ENCODE data around the gene OGA. TPM values are rescaled to one million over a fixed set of nuclear protein-coding genes. Genes with fewer than 3 reads are reported as not detected.

The OGA gene
- total and polyA plus RNA-seq, 9 of the 15 experiments (the other 6 are each of a cell fraction or from before 2014, with no cell fraction given), result 13.5 to 73.5 (median 59.5) TPM

DNA sequence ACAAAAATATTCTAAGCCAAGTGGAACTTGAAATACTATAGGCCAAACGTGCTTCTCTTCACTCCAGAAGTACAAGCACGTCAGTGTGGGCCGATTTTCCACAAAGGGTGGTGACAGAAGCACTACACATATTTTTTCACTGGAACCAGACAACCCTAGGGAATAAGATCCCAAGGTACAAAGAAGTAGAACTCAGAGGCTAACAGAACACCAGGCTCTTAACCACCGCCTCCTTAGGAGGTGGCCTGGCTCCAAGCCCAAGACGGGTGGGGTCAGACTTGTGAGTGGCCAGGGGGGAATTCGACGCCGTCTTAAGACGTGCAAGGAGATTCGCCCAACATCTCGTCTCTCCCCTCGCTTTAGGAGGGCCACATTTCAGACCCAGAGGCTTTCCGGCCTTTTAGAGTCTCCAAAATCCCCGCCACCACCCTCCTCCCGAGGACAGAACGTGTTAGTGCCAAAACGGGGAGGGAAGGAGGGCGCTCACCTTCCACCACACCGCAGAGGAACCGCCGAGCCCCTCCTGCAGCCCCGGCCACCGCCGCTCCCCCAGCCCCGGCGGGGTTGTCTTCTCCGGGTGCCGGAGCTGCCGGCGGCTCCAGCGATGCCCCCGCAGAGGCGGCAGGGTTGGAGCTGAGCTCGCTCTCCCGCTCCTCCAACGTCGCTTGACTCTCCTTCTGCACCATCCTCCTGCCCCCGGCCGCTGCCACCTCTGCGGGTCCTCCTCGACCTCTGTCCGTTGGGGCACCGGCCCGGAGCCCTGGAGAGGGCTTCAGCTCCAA lies 716 bp downstream of the OGA start (continued):
- TF ChIP-seq THRAP3 (IDR thresholded peaks at IDR 0.05; ENCODE audit: borderline replicate concordance) (no peak), POLR2AphosphoS5 (IDR thresholded peaks at IDR 0.05; ENCODE audit: control insufficient read depth, insufficient read depth, low read depth, low read length) (peak; percentile 45), PCBP1 (IDR thresholded peaks at IDR 0.05; ENCODE audit: low read depth, low read length, poor library complexity, severe bottlenecking) (peak; percentile 66), NFIX (CRISPR knock-in tag; IDR thresholded peaks at IDR 0.05; ENCODE audit: low read depth) (no peak), NFYB (IDR thresholded peaks at IDR 0.05; ENCODE audit: extremely low read depth, insufficient read length) (no peak), TBP (optimal IDR thresholded peaks at IDR 0.05; ENCODE audit: low read depth, low read length) (peak; percentile 70), ZC3H8 (IDR thresholded peaks at IDR 0.05) (no peak), POLR2H (tag; IDR thresholded peaks at IDR 0.05; ENCODE audit: low read depth) (no peak), CHD1 (IDR thresholded peaks at IDR 0.05; ENCODE audit: low read length) (peak; percentile 91), SRSF3 (IDR thresholded peaks at IDR 0.05; ENCODE audit: insufficient read depth, low read length) (no peak), SAP30 (IDR thresholded peaks at IDR 0.05; ENCODE audit: borderline replicate concordance, insufficient read depth, low read depth, low read length, poor library complexity, severe bottlenecking) (no peak), SREBF1 (IDR thresholded peaks at IDR 0.05; ENCODE audit: borderline replicate concordance, low read depth, low read length) (no peak), GTF2E2 (tag; IDR thresholded peaks at IDR 0.05) (no peak), FOXJ2 (tag; IDR thresholded peaks at IDR 0.05) (peak; percentile 9; the same call in 1 of the 2 replicates), ZNF785 (CRISPR knock-in tag; IDR thresholded peaks at IDR 0.05) (no peak), STAG1 (CRISPR knock-in tag; IDR thresholded peaks at IDR 0.05; ENCODE audit: borderline replicate concordance) (no peak), SP1 (CRISPR knock-in tag; IDR thresholded peaks at IDR 0.05) (0 out of 2 replicates have a peak, but pooled peaks have one; percentile 35), TAL1 (IDR thresholded peaks at IDR 0.05) (no peak), SIN3A (IDR thresholded peaks at IDR 0.05; ENCODE audit: borderline replicate concordance in 2 of 2, control insufficient read depth in 1 of 2, low read depth in 2 of 2, low read length in 2 of 2) (peak in 1 of 2 experiments; percentile 65; a peak in 1 of 4 replicates), ZNF143 (CRISPR knock-in tag; IDR thresholded peaks at IDR 0.05) (no peak), CREB1 (IDR thresholded peaks at IDR 0.05) (peak; percentile 64), CREB1 (CRISPR knock-in tag; IDR thresholded peaks at IDR 0.05) (0 out of 2 replicates have a peak, but pooled peaks have one; percentile 25), FOXK1 (CRISPR knock-in tag; IDR thresholded peaks at IDR 0.05; ENCODE audit: borderline replicate concordance) (no peak), CHCHD3 (CRISPR knock-in tag; IDR thresholded peaks at IDR 0.05) (no peak), HMGN3 (IDR thresholded peaks at IDR 0.05; ENCODE audit: borderline replicate concordance, extremely low read depth, insufficient read length, low read depth, low read length) (peak; percentile 49)
- TF ChIP-seq, protein P1, sequence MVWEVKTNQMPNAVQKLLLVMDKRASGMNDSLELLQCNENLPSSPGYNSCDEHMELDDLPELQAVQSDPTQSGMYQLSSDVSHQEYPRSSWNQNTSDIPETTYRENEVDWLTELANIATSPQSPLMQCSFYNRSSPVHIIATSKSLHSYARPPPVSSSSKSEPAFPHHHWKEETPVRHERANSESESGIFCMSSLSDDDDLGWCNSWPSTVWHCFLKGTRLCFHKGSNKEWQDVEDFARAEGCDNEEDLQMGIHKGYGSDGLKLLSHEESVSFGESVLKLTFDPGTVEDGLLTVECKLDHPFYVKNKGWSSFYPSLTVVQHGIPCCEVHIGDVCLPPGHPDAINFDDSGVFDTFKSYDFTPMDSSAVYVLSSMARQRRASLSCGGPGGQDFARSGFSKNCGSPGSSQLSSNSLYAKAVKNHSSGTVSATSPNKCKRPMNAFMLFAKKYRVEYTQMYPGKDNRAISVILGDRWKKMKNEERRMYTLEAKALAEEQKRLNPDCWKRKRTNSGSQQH (CRISPR knock-in tag; IDR thresholded peaks at IDR 0.05), result no peak

Data from K562 (cell line).